ENCODE data around the gene FOXL2.

FOXL2 gene

GRCh38 chr3:138948371-138949001 is 1.5 kb upstream of the FOXL2 start:
- no peak for DNase-seq (ENCODE audit: low read depth, low spot score)
- no peak overlapping the region for H3K4me3 ChIP-seq (ENCODE audit: low read length)

DNA sequence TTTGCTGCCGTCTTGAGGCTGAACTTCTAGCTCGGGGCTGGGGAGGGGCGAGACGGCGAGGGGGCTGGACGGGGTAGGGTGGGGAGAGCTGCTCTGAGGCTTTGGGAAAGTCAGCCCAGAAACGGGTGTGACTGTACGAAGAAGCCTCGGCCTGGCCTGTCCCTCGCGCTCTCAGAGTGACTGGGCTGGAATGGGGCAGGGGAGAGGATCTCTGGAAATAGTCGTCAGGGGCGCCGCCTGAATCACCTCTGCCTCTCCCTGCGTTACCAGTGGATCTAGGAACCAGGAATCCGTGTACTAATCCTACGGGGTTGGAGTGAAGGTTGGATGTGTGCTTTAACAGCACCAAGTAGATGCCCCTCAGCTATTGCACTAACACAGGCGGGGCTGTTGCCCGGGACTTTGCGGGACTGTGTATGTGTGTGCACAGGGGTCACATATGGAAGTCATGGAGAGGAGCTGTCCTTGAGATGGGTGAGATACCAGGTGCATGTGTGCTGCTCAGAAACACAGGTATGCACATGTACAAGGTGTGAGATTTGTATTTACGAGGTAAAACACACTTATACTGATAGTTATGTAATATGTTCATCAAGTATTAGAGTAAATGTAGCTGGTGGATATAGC is 671 bp upstream of the FOXL2 start:
- H3K4me3 ChIP-seq (ENCODE audit: low read length) = no peak overlapping the region
- DNase-seq (ENCODE audit: low read depth, low spot score) = no peak

GRCh38 chr3:138945709-138946662 is 951 bp downstream of the FOXL2 start:
- no peak overlapping the region for H3K4me3 ChIP-seq (ENCODE audit: low read length)

DNA sequence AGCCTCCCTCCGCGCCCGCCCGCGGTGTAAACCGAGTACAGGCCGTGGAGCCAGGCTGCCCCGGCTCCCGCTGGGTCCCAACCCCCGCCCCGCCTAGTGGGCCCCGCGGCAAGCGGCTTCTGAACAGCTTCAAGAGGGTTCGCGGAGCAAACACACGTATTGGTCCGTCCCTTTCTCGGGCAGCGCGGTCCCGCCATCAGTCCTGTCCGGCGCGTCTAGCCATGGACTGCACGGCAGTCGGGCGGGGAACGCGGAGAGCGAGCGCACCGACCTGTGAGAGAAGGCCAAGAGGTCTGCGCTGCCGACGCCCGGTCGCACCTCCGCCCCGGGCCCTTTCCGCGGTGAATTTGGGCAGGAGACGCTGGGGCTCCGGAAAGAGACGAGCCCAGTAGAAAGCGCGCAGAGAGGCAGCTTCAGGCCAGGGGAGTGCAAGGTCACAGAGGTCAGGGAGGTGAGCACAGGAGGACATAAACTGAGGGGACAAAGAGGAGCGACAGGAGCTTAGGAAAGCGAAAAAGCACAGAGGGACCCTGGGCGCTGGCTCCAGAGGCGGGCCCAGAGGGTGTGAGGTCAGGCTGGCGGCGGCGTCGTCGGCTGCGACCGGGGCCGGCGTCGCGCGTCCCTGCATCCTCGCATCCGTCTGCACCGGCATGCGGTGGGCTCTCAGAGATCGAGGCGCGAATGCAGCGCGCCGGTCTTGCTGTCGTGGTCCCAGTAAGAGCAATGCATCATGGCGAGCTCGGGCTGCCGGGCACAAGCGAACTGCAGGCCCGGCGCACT is 1.8 kb downstream of the FOXL2 start:
- no peak overlapping the region for H3K4me3 ChIP-seq (ENCODE audit: low read length)
- no peak for DNase-seq (ENCODE audit: low read depth, low spot score)

More at GRCh38 chr3:138945709-138946662, 951 bp downstream of the FOXL2 start:
- DNase-seq (ENCODE audit: low read depth, low spot score) = no peak

- H3K4me3 ChIP-seq (ENCODE audit: low read length) = no peak overlapping the region
- no peak for DNase-seq (ENCODE audit: low read depth, low spot score)
Observed at GRCh38 chr3:138944654-138944928, 2.3 kb downstream of the FOXL2 start.

GRCh38 chr3:138943724-138944653 is 2.9 kb downstream of the FOXL2 start:
- no peak for DNase-seq (ENCODE audit: low read depth, low spot score)

DNA sequence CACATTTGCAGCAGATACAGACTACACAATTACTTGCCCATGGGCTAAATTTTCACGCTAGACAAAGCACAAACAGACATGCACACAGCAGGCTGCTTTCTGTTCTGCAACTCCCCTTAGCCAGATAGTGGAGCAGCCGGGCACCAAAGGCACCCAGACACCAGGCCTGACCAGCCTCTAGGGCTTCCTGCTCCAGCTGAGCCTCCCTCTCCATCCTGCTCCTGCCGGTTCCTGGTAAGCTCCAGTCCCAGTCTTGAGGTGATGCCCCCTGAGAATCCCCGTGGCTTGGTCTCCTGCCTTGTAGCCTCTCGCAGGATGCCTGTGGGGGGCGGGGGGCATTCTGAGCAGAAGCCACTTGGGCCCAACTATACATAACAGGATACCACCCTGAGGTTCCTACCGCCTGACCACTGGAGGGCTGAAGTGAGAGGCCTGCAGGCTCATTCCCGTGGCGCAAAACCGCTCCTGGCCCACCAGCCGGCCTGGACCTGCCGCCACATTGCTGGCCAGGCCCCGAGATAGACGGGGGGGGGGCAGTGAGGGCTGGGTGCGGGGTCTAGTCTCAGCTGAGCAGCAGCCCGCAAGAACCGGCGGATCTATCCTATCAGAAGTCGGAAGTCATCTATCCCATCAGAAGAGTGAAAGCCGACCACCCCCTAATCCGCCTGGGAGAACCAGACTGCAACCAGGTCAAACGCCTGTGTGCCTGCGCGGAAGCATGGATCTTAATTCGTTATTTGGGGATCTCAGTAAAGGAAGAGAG is 3.9 kb downstream of the FOXL2 start:
- no peak overlapping the region for H3K4me3 ChIP-seq (ENCODE audit: low read length)
- no peak for DNase-seq (ENCODE audit: low read depth, low spot score)

More at GRCh38 chr3:138943724-138944653, 2.9 kb downstream of the FOXL2 start:
- H3K4me3 ChIP-seq (ENCODE audit: low read length) = no peak overlapping the region

- H3K4me3 ChIP-seq (ENCODE audit: low read length) = no peak overlapping the region
- no peak for DNase-seq (ENCODE audit: low read depth, low spot score)
Observed at GRCh38 chr3:138942271-138942670, 4.7 kb downstream of the FOXL2 start.

- DNase-seq (ENCODE audit: low read depth, low spot score) = peak; percentile 24
- H3K4me3 ChIP-seq (ENCODE audit: low read length) = no peak overlapping the region
Observed at GRCh38 chr3:138941259-138941885, 5.6 kb downstream of the FOXL2 start.

- no peak overlapping the region for H3K4me3 ChIP-seq (ENCODE audit: low read length)
- no peak for DNase-seq (ENCODE audit: low read depth, low spot score)
Observed at GRCh38 chr3:138940446-138940845, 6.5 kb downstream of the FOXL2 start.

- no peak for DNase-seq (ENCODE audit: low read depth, low spot score)
- no peak overlapping the region for H3K4me3 ChIP-seq (ENCODE audit: low read length)
Observed at GRCh38 chr3:138939561-138940241, 7.2 kb downstream of the FOXL2 start.

DNA sequence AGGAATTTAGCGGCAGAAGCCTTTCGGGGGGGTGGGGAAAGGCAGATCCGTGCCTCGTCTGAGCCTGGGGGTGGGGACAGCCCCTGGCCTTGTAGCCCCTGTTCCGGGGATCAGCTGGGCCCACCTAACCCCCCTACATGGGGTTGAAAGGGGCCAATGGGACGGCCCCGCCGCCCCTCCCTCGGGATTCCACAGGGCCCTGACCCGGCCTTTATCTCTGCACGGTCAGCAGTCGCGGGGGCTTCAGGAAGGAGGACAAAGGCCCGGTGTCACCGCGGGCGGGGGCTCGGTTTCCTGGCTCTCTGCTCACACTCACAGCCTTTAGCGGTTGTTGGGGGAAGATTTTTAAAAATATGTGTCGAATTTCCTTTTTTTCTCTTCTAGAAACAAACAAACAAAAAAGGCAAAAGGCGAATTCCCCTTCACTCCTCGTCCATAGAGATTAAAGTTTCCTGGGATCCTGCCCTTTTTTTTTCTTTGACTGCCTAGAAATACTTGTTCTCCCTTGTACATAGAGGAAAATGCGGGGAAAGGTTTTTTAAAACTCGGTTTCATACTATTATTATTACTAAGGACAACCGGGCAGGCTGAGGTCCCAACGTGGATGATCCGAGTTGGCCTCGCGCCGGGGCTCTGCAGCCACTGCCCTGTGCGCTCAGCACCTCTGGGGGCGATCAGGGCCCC is 7.9 kb downstream of the FOXL2 start:
- no peak for DNase-seq (ENCODE audit: low read depth, low spot score)
- no peak overlapping the region for H3K4me3 ChIP-seq (ENCODE audit: low read length)

- no peak for DNase-seq (ENCODE audit: low read depth, low spot score)
- H3K4me3 ChIP-seq (ENCODE audit: low read length) = no peak overlapping the region
Observed at GRCh38 chr3:138938056-138938876, 8.7 kb downstream of the FOXL2 start.

- no peak overlapping the region for H3K4me3 ChIP-seq (ENCODE audit: low read length)
- DNase-seq (ENCODE audit: low read depth, low spot score) = no peak
Observed at GRCh38 chr3:138937690-138938055, 9.3 kb downstream of the FOXL2 start.

All from Jurkat, Clone E6-1 (cell line).